ENCODE measurements around the gene TRIM9.

The TRIM9 gene

GRCh38 chr14:51084962-51085361 is 9.9 kb downstream of the TRIM9 start:
- no peak overlapping the region for H3K4me3 ChIP-seq (replicated peaks; ENCODE audit: low read depth, low read length)
- no peak for TF ChIP-seq CTCF (IDR thresholded peaks at IDR 0.05; ENCODE audit: low read length, missing control alignments)
- DNase-seq (ENCODE audit: low read depth), result no peak

DNA sequence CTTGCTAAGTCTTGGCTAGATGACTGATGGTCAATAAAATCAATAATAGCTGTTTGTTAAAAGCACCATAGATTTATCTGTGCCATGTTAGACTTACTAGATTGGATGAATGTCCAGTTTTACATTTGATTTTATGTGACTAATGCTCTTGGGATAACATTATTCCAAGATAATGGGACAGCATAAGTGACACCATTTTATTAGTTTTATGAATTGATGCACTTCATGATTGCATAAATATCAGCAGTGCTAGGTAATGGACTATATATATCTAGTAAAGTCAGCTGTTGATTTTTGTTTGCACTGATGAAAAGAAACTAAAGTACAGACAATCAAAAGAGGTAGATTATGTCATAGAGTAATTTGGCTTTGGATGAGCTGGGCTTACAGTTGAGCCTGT is 10.4 kb downstream of the TRIM9 start:
- no peak overlapping the region for H3K4me3 ChIP-seq (replicated peaks; ENCODE audit: low read depth, low read length)
- DNase-seq (ENCODE audit: low read depth), result no peak
- TF ChIP-seq CTCF (IDR thresholded peaks at IDR 0.05; ENCODE audit: low read length, missing control alignments), result no peak

DNA sequence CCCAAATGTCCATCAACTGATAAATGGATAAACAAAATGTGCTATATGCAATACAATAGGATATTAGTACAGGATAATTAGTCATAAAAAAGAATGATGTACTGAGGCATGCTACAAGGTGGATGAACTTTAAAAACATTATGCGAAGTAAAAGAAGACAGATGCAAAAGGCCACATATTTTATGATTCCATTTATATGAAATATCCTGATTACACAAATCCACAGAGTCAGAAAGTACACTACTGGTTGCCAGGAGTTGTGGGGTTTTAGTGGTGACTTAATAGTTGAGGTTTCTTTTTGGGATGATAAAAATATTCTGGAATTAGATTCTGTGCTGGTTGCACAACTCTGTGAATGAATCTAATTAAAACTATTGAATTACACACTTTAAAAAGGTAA is 12.6 kb downstream of the TRIM9 start:
- no peak for TF ChIP-seq CTCF (IDR thresholded peaks at IDR 0.05; ENCODE audit: low read length, missing control alignments)

GRCh38 chr14:51081712-51082111 is 13.2 kb downstream of the TRIM9 start:
- no peak for DNase-seq (ENCODE audit: low read depth)
- no peak for TF ChIP-seq CTCF (IDR thresholded peaks at IDR 0.05; ENCODE audit: low read length, missing control alignments)
- no peak overlapping the region for H3K4me3 ChIP-seq (replicated peaks; ENCODE audit: low read depth, low read length)

More for the DNA sequence above, 12.6 kb downstream of the TRIM9 start:
- peak; percentile 11 for DNase-seq (ENCODE audit: low read depth)
- H3K4me3 ChIP-seq (replicated peaks; ENCODE audit: low read depth, low read length), result no peak overlapping the region

DNA sequence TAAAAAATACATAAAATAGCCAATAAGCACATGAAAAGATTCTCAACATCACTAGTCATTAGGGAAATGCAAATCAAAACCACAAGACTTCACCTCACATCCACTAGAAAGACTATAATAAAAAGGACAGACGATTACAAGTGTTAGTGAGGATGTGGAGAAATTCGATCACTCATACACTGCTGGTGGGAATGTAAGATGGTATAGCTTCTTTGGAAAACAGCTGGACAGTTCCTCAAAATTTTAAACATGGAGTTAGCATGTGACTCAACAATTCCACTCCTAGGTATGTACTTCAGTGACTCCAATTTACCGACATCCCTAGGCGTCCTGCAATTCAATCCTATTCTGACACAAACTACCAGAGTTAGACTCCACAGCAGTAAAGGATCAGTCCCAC is 13.7 kb downstream of the TRIM9 start:
- TF ChIP-seq CTCF (IDR thresholded peaks at IDR 0.05; ENCODE audit: low read length, missing control alignments), result no peak
- no peak overlapping the region for H3K4me3 ChIP-seq (replicated peaks; ENCODE audit: low read depth, low read length)
- no peak for DNase-seq (ENCODE audit: low read depth)

DNA sequence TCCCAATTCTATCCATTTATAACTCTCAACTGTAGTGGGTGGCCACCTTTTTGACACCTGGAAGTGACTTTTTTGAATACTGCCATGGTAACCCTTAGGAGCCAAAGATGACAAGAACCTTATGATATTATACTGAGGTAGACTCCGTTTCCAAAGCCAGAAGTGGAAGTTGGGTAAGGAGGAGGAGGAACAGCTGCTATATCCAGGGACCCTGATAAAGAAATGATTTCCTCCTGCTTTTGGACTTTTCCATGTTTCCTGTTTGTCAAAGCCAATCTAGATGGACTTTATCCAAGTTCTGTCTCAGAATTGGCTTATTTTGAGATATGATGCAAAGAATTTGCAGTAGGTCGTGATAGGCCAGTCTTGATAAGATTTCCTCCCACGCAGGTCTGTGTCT is 14.3 kb downstream of the TRIM9 start:
- no peak overlapping the region for H3K4me3 ChIP-seq (replicated peaks; ENCODE audit: low read depth, low read length)
- no peak for TF ChIP-seq CTCF (IDR thresholded peaks at IDR 0.05; ENCODE audit: low read length, missing control alignments)
- peak; percentile 5 for DNase-seq (ENCODE audit: low read depth)

GRCh38 chr14:51079489-51079888 is 15.4 kb downstream of the TRIM9 start:
- DNase-seq (ENCODE audit: low read depth), result no peak
- no peak for TF ChIP-seq CTCF (IDR thresholded peaks at IDR 0.05; ENCODE audit: low read length, missing control alignments)
- H3K4me3 ChIP-seq (replicated peaks; ENCODE audit: low read depth, low read length), result no peak overlapping the region

All from fibroblast of pulmonary artery (primary cell).